HG03378 (cell line): ENCODE measurements around the gene CFAP53.
"Not testable (repeated sequence)": the region's sequence is repeated elsewhere in the genome, so short reads cannot be mapped to it uniquely, and the experiment has no call there.

Experiments used
- ATAC-seq: cut with Tn5 transposase; IDR thresholded peaks from one replicate; pipeline ENCODE4 v1.9.1; 2021; ENCODE audit warnings: mild to moderate bottlenecking, moderate library complexity; ENCODE audit not compliant: unreplicated experiment

The CFAP53 gene

DNA sequence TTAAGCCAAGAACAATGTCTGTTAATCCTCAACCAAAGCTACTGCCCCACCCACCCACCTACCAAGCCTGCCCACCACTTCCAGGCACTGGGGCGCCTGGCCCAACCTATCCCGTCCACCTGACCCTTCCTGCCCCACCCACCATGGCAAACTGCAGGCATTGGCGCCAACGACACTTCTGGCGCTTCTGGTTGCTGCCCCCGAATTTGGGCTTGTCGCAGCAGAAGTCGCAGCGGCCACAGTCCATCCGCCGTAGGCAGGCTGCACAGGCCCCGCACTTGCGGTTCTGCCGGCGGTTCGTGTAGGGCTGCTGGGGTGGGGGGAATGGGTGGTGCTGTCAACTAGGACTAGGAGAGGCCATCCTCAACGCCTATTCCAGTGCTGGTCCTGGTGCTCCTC lies 7.7 kb upstream of the CFAP53 start:
- no peak for ATAC-seq

GRCh38 chr18:50273203-50274043 lies 7.1 kb upstream of the CFAP53 start:
- no peak for ATAC-seq

DNA sequence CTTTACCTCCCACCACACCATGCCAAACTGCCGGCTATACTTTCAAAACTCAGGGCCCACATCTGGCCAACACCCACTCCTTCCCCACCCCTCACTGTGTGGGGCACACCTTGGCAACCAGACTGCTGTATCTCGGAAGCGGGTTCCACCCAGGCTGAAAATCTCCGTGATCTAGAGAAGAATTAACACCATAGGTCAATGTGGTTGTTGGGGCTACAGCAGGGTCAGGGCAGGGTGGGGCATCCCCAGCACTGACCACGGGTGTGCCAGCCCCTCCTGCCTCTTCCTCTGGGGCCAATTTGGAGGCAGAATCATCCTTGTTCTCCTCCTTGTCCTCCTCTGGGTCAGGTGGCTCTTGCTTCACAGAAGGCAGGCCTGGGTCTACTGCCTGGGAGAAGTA lies 6.3 kb upstream of the CFAP53 start:
- no peak for ATAC-seq

DNA sequence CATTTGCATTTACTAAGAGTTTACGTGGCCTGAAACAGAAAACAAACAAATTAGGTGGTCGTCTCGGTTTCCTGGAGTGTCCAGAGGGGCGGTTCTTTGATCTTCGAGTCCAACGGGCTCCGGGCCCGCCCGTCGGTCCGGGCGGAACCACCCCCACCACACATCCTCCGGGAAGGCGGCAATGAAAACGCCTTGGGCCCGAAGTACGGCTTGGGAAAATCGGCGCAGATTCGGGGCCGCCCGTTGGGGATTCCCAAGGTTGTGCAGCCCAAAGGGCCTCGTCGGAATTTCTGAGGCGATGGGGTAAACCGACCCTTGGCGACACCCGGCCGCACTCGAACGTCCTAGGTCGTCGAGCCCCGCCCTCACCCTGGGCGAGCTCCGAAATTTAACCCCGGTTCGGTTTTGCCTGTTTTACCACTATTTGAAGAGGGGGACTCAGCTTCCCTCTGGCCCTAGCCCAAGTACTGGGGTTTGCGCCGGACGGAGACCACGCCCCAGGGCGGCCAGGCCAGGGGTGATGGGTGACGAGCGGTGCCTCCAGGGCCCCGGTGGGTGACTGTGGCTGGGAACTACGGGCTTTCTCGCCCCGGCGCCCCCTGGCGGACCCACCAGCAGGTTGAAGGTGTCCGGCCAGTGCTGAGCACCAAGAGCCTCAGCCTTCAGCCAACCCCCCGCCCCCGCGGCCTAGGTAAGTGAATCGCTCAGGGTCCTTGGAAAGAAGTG lies 1.9 kb upstream of the CFAP53 start:
- ATAC-seq: peak; percentile 69

GRCh38 chr18:50262977-50263376 lies 3.3 kb downstream of the CFAP53 start:
- no peak for ATAC-seq

DNA sequence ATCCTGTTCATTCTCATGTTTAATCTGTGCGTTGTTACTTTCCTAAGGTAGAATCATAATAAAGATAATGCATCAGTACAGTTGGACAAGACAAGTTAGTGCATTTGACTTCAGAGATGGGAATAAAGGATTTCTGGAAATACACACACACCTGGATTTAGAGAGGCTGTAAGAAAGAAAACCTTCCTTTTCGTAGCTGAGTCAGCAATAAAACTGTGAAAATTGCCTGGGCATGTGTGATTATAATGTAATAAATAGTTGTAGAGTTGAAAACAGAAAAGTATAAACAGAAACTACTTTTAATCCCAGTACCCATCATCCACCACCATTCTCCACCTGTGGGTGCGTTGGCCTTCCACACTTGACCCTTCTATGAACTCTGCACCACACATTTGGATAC lies 15.4 kb downstream of the CFAP53 start:
- ATAC-seq: no peak

GRCh38 chr18:50249576-50249975 lies 16.7 kb downstream of the CFAP53 start:
- no peak for ATAC-seq

GRCh38 chr18:50247561-50247960 lies 18.7 kb downstream of the CFAP53 start:
- no peak for ATAC-seq

DNA sequence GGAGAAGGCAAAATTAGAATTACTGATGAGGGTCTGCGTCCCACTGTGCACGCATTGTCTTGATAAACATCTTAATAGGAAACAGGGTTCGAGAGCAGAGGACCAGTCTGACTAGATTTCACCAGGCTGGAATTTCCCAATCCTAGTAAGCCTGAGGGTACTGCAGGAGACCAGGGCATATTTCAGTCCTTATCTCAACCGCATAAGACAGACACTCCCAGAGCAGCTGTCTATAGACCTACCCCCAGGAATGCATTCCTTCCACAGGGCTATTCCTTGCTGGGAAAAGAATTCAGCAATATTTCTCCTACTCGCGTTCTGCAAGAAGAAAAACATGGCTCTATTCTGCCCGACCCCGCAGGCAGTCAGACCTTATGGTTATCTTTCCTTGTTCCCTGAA lies 24.5 kb downstream of the CFAP53 start:
- ATAC-seq: not testable (repeated sequence)

DNA sequence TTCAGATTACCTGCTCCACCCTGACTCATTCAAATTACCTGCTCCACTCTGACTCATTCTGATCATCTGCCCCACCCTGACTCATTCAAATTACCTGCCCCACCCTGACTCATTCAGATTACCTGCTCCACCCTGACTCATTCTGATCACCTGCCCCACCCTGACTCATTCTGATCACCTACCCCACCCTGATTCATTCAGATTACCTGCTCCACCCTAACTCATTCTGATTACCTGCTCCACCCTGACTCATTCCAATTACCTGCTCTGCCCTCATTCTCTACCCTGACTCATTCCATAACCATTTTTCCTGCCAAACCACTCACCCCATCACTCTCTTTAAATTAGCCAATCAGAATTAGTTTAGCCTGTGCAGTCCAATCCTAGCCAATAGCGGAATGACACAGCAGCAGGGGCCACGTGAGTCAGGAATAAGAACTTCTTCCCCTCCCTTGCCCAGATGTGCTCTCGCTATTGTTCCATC lies 26.2 kb downstream of the CFAP53 start:
- no peak for ATAC-seq

- no peak for ATAC-seq
Observed at GRCh38 chr18:50232419-50232818, 33.9 kb downstream of the CFAP53 start.

GRCh38 chr18:50231621-50232020 lies 34.7 kb downstream of the CFAP53 start:
- no peak for ATAC-seq

DNA sequence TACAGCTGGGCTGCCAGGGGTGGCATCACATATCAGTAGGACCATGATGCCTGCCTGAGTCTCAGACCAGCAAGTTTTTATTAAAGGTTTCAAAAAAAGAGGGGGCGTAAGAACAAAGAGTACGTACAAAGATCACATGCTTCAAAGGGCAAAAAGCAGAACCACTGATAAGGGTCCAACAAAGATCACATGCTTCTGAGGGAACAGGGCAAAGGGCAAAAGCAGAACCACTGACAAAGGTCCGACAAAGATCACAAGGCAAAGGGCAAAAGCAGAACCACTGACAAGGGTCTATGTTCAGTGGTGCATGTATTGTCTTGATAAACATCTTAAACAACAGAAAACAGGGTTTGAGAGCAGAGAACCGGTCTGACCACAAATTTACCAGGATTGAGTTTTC lies 46.0 kb downstream of the CFAP53 start:
- ATAC-seq: not testable (repeated sequence)

GRCh38 chr18:50218432-50219197 lies 47.7 kb downstream of the CFAP53 start:
- no peak for ATAC-seq

- ATAC-seq: no peak
Observed at GRCh38 chr18:50209311-50209710, 57.0 kb downstream of the CFAP53 start.

DNA sequence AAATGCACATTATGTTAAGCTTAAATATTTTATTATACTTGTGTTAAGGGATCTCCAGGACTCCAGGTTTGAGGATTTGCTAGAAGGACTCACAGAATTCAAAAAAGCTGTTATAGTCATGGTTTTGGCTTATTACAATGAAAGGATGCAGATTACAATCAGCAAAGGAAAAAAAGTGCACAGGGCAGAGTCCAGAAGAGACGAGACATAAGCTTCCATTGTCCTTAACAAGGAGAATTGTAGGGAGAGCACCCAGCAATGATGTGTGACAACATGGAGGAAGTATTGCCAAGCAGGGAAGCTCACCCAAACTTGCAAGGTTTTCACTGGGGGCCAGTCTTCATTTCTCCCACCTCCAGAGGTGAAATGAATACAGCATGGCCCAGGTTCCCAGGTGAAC lies 58.6 kb downstream of the CFAP53 start:
- no peak for ATAC-seq

DNA sequence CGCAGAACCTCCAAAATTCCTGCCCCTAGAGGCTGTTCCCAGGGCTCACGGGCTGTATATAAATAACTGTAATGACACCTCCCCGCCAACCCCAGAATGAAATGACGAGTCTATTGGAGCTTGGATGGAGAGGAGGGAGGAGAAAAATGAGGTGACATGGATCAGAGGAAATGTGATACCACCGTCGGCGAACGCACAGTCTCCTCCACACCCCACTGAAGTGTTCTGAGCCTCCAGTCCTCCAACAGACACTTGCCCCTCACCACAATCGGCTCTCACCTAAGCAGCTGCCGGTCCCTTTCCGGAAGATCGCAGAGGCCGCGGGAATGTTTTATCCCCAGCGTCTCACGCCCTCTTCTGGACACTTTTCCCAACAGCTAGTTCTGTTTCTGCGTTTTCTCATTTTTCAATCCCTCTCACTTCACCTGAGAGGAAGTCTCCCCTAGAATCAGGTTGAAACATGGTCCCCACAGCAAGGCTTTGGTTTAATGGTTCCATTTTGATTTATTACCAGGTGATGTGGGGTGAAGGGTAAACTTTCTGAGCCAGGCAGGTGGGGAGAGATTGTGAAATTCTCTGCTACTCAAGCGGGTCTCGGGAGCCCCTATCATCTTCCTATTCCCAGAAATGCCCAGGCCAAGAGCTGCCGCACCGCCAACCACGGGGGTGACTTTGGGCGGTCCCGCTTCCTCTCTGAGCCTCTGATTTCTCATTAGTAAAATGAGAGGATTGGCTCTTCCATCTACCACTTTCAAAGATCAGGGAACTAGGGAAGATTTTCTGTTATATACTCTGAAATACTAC lies 62.3 kb downstream of the CFAP53 start:
- ATAC-seq: no peak

DNA sequence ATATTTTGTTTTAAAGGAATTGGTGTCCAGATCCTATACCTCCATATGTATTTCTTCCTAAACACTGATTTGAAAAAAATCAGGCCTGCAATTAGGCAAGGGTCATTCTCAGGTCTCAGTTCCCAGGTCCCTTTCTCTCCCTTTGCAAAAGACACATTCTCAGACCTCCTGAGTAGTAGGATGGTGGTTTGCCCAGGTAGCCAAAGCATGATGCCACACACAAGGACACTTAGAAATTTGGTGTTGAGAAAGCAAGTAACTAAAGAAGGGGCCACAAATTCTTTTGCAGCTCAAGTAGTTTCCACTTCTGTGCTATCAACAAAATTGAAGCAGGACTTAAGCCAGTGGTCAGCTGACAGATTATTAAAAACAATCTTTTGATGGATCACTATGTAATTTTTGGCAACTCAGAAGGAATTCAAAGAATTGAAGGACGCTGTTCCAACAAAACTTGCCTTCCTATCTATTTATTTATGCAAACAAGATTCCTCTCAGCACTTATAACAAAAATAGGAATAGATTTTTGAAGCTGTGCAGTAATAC lies 64.7 kb downstream of the CFAP53 start:
- ATAC-seq: no peak

- no peak for ATAC-seq
Observed at GRCh38 chr18:50199921-50200320, 66.4 kb downstream of the CFAP53 start.

DNA sequence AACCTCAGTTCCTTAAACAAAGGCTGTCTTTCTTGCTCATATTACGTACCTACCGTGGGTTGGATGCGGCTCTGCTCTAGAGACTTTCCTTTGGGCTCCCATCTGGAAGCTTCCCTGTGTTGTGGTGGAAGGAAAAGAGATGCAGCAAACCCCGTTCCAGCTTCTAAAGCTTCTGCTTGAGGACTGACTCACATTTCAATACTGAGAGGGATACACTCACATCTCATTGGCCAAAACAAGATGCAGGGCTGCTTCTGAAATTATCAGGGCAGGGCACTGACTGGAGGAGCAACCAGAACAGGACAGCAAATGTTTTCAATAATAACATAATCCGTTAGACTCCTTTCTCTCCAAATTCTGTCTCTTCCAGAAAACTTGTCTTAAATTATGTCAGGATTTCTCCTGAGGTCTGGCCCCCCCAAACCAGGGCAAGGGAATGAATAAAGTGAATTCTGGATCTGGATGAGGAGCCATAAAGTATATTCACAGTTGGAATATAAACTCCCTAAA lies 66.9 kb downstream of the CFAP53 start:
- ATAC-seq: no peak
